GM12864 (cell line): ENCODE results near the gene ZNF653.
"Not testable (repeated sequence)": the region's sequence is repeated elsewhere in the genome, so short reads cannot be mapped to it uniquely, and the experiment has no call there.

Source experiments
- DNase-seq: peaks from one replicate; pipeline ENCODE4 v3.0.0-alpha.2; 2011; ENCODE audit warnings: low read depth
- H3K4me3 ChIP-seq: 2 replicates; pipeline ENCODE4 v1.5.1; 2011; ENCODE audit warnings: mild to moderate bottlenecking, low read depth, low read length, control low read depth
- CTCF ChIP-seq: IDR thresholded peaks from 2 replicates; pipeline ENCODE4 v1.5.1; 2011; ENCODE audit warnings: low read depth, mild to moderate bottlenecking, moderate library complexity, low read length, control low read depth, inconsistent platforms; ENCODE audit errors: missing control alignments

ZNF653 gene

GRCh38 chr19:11435057-11435832 lies 70.4 kb downstream of the ZNF653 start, which contains the start of the genes ODAD3 and PRKCSH:
Gene ODAD3, minus strand, starts transcription at chr19:11435121. Its CDS starts 105 bp downstream, at chr19:11435016.
Gene PRKCSH, plus strand, starts transcription at chr19:11435635. Its CDS starts 483 bp downstream, at chr19:11436118.
- peak within 1 kb of the TSS; percentile 85 for H3K4me3 ChIP-seq
- peak; percentile 99 for DNase-seq
- TF ChIP-seq CTCF: peak; percentile 97

- no peak for DNase-seq
- TF ChIP-seq CTCF: no peak
- H3K4me3 ChIP-seq: peak overlapping the region; percentile 65
Measured at GRCh38 chr19:11434703-11435056, 71.0 kb downstream of the ZNF653 start.

GRCh38 chr19:11433526-11433925 lies 72.1 kb downstream of the ZNF653 start:
- DNase-seq: not testable (repeated sequence)

More at GRCh38 chr19:11433526-11433925, 72.1 kb downstream of the ZNF653 start:
- not testable (repeated sequence) for H3K4me3 ChIP-seq
